K562 (cell line): Measurements from ENCODE around the gene LPCAT3. TPM values are rescaled to one million over a fixed set of nuclear protein-coding genes. Genes with fewer than 3 reads are reported as not detected.
A peak's percentile ranks its signal among the peaks of the same experiment; 100 is the strongest.

ENCODE experiments used
- ATAC-seq: fragments of 200-7000 bp; cut with Tn5 transposase; 3 replicates; pipeline ENCODE4 v1.9.1; 2020; ENCODE audit warnings: moderate library complexity
- BruUV-seq: library from RNA; stranded (reverse); fragments of 400-500 nt; replicated peaks from 2 replicates; lab custom pipeline; 2021; lab: Mats Ljungman, UMichigan
- CTCF ChIA-PET: fragments of 300-600 bp; formaldehyde crosslinking; extraction: SDS; loops from one replicate; lab custom pipeline; 2021; ENCODE audit warnings: low intra/inter-chr PET ratio; lab: Yijun Ruan, JAX
- POLR2A ChIA-PET: fragments of 300-600, 350-650 bp; sonication (Branson Sonifier 250); formaldehyde crosslinking; extraction: SDS; loops from one replicate; lab custom pipeline; 2021; ENCODE audit warnings: antibody characterized with exemption, inconsistent platforms; lab: Yijun Ruan, JAX
- DNase-seq, 4 experiments: peaks; one replicate each; pipeline versions ENCODE4 v3.0.0 to v3.0.0-alpha.2; 2011 to 2018; ENCODE audit warnings: low spot score in 3 of 4, mixed read lengths in 3 of 4; ENCODE audit errors: extremely low read depth in 1 of 4
- FAIRE-seq: peaks from 2 replicates; lab custom pipeline; 2011; peaks lifted over from hg19 to GRCh38; lab: Jason Lieb, UNC
- H2AFZ ChIP-seq: 2 replicates; pipeline ENCODE4 v1.6.0; 2011; ENCODE audit warnings: low read depth, low read length, control low read depth, inconsistent platforms
- H3K27ac ChIP-seq: fragments of 200-600 bp; 3 replicates; pipeline ENCODE4 v1.8.0; 2011; ENCODE audit warnings: low read depth, mild to moderate bottlenecking, control low read depth, inconsistent platforms, low read length, moderate library complexity, mixed read lengths; ENCODE audit errors: extremely low read depth
- H3K27me3 ChIP-seq, 2 experiments: fragments of 300-600 bp in 1 of 2; 2 replicates in 1 of 2; 3 replicates in 1 of 2; pipeline versions ENCODE4 v1.6.0 to v1.8.0; 2011; ENCODE audit warnings: inconsistent platforms in 2 of 2, low read length in 2 of 2, mild to moderate bottlenecking in 1 of 2, mixed read lengths in 1 of 2, moderate library complexity in 1 of 2; ENCODE audit not compliant: control insufficient read depth in 2 of 2, insufficient read depth in 2 of 2
- H3K36me3 ChIP-seq: fragments of 300-600 bp; 3 replicates; pipeline ENCODE4 v1.8.0; 2011; ENCODE audit warnings: mild to moderate bottlenecking, low read length, inconsistent platforms; ENCODE audit not compliant: control insufficient read depth, insufficient read depth
- H3K4me1 ChIP-seq, 2 experiments: fragments of 200-600 bp in 1 of 2; replicated peaks in 1 of 2; 2 replicates in 1 of 2; 3 replicates in 1 of 2; pipeline versions ENCODE4 v1.5.1 to v1.8.0; 2011; ENCODE audit warnings: inconsistent platforms in 2 of 2, low read length in 2 of 2, mild to moderate bottlenecking in 1 of 2, mixed read lengths in 1 of 2, moderate library complexity in 1 of 2; ENCODE audit not compliant: control insufficient read depth in 2 of 2, insufficient read depth in 2 of 2
- H3K4me2 ChIP-seq: 2 replicates; pipeline ENCODE4 v1.6.1; 2011; ENCODE audit warnings: low read length, control low read depth, inconsistent platforms, mixed read lengths; ENCODE audit not compliant: insufficient read depth
- H3K4me3 ChIP-seq: fragments of 200-600 bp; sonication (generic), shearing (Covaris generic); 2 replicates; pipeline ENCODE4 v1.5.1; 2016; ENCODE audit warnings: control low read depth, inconsistent platforms
- H3K79me2 ChIP-seq: fragments of 200-600 bp; 3 replicates; pipeline ENCODE4 v1.8.0; 2011; ENCODE audit warnings: low read length, inconsistent platforms; ENCODE audit not compliant: control insufficient read depth, insufficient read depth
- H3K9ac ChIP-seq, 2 experiments: 2 replicates each; pipeline versions ENCODE4 v1.6.0 to v1.6.1; 2011; ENCODE audit warnings: low read depth in 2 of 2, low read length in 2 of 2, control low read depth in 1 of 2, inconsistent platforms in 1 of 2, mild to moderate bottlenecking in 1 of 2, mixed read lengths in 1 of 2; ENCODE audit not compliant: insufficient read depth in 1 of 2
- H3K9me1 ChIP-seq: one replicate; pipeline ENCODE4 v1.6.0; 2011; ENCODE audit warnings: inconsistent platforms, mild to moderate bottlenecking, low read length, moderate library complexity; ENCODE audit not compliant: control insufficient read depth, insufficient read depth
- H3K9me3 ChIP-seq: replicated peaks from 2 replicates; pipeline ENCODE4 v1.5.1; 2011; ENCODE audit warnings: low read depth, low read length, inconsistent platforms; ENCODE audit not compliant: control insufficient read depth, insufficient read depth
- H4K20me1 ChIP-seq: replicated peaks from 2 replicates; pipeline ENCODE4 v1.6.1; 2011; ENCODE audit warnings: low read length, inconsistent platforms, mixed read lengths; ENCODE audit not compliant: control insufficient read depth, insufficient read depth
- BACH1 ChIP-seq: fragments of 200-800 bp; sonication (Bioruptor generic); IDR thresholded peaks from 2 replicates; pipeline ENCODE4 v1.6.1; 2016; ENCODE audit warnings: missing genetic modification characterization, missing compliant biosample characterization
- FOS ChIP-seq: IDR thresholded peaks from 3 replicates; pipeline ENCODE4 v1.6.1; 2011; ENCODE audit not compliant: insufficient read length; ENCODE audit errors: extremely low read depth
- FOXJ2 ChIP-seq: fragments of 200-800 bp; sonication (Bioruptor generic); IDR thresholded peaks from 2 replicates; pipeline ENCODE4 v1.6.1; 2016; ENCODE audit warnings: missing genetic modification characterization, missing compliant biosample characterization
- FOXK2 ChIP-seq, 2 experiments: fragments of 450-650 bp; IDR thresholded peaks in 1 of 2; conservative IDR thresholded peaks in 1 of 2; 2 replicates each; pipeline ENCODE4 v1.6.1; 2016; ENCODE audit warnings: low read depth in 2 of 2, mild to moderate bottlenecking in 1 of 2
- GATAD2B ChIP-seq: fragments of 450-650 bp; IDR thresholded peaks from 2 replicates; pipeline ENCODE4 v1.6.1; 2017; ENCODE audit warnings: mild to moderate bottlenecking, borderline replicate concordance
- KDM1A ChIP-seq, 2 experiments: fragments of 450-650 bp; IDR thresholded peaks; 2 replicates each; pipeline ENCODE4 v1.6.1; 2016; ENCODE audit warnings: mild to moderate bottlenecking in 2 of 2
- NFYB ChIP-seq: IDR thresholded peaks from 2 replicates; pipeline ENCODE4 v1.6.1; 2011; ENCODE audit warnings: mild to moderate bottlenecking, moderate library complexity; ENCODE audit not compliant: insufficient read length; ENCODE audit errors: extremely low read depth
- PPARD ChIP-seq: fragments of 250-450 bp; sonication (Bioruptor Pico); IDR thresholded peaks from 2 replicates; pipeline ENCODE4 v1.8.0; 2022; ENCODE audit warnings: inconsistent platforms, mild to moderate bottlenecking, moderate library complexity
- RCOR1 ChIP-seq, 2 experiments: IDR thresholded peaks; 2 replicates each; pipeline ENCODE4 v1.6.1; 2012; ENCODE audit warnings: low read depth in 2 of 2, low read length in 2 of 2, borderline replicate concordance in 1 of 2, improper control_type of control experiment in 1 of 2
- ZNF589 ChIP-seq: fragments of 200-800 bp; sonication (Bioruptor generic); IDR thresholded peaks from 2 replicates; pipeline ENCODE4 v1.6.1; 2016; ENCODE audit warnings: low read depth, missing genetic modification characterization, missing compliant biosample characterization
- ZNF76 ChIP-seq: fragments of 250-450 bp; sonication (Bioruptor Pico); IDR thresholded peaks from 2 replicates; pipeline ENCODE4 v1.4.0; 2020; ENCODE audit warnings: mild to moderate bottlenecking, moderate library complexity, borderline replicate concordance
- WGBS: fragments of 100-300 bp; shearing (Covaris generic); methylation state at CpG from one replicate; pipeline ENCODE4 v1.1.6; 2016; ENCODE audit warnings: low coverage, mixed read lengths; ENCODE audit not compliant: insufficient coverage; ENCODE audit errors: missing lambda C conversion rate; 5-methylcytosine and 5-hydroxymethylcytosine counted together
- in situ Hi-C: fragments of 300-500 bp; cut with MboI; formaldehyde crosslinking; loops from 4 replicates; pipeline ENCODE4 v1.15.0; 2018; ENCODE audit warnings: inconsistent platforms, mixed read lengths
- intact Hi-C: fragments of 100-400 bp; cut with micrococcal nuclease; formaldehyde crosslinking; loops from 2 replicates; pipeline ENCODE4 v1.14.2; 2022
- polyA plus RNA-seq, 8 experiments: library from polyadenylated mRNA; depleted of rRNA in 4 of 8; stranded (reverse) in 5 of 8; unstranded in 3 of 8; fragments of >200 nt; fragmentation: Nextera tagmentation in 2 of 8; fragmentation: Illumina TruSeq in 1 of 8; extraction: Ambion mirVana in 2 of 8; extraction: Trizol in 1 of 8; gene quantifications; 2 replicates each; pipeline versions ENCODE4 v1.2.1 to v1.2.3, GENCODE V29; 2011 to 2014; ENCODE audit warnings: inconsistent platforms in 1 of 8, missing spikeins in 1 of 8
- total RNA-seq, 7 experiments: library from RNA; depleted of rRNA in 6 of 7; stranded (reverse); fragments of >200 nt in 6 of 7; fragmentation: Illumina TruSeq in 2 of 7; extraction: Trizol in 2 of 7; gene quantifications; 2 replicates each; pipeline versions ENCODE4 v1.2.1 to v1.2.3, GENCODE V29; 2011 to 2021; ENCODE audit warnings: low replicate concordance in 1 of 7
- TF ChIP-seq, protein P1 (sequence below), 2 experiments: IDR thresholded peaks in 1 of 2; conservative IDR thresholded peaks in 1 of 2; 2 replicates each; pipeline ENCODE4 v1.6.1; 2016; ENCODE audit warnings: low read depth in 2 of 2, mild to moderate bottlenecking in 1 of 2, missing compliant biosample characterization in 1 of 2, missing genetic modification characterization in 1 of 2, moderate library complexity in 1 of 2
- TF ChIP-seq, protein P2 (sequence below), 2 experiments: fragments of 450-650 bp in 1 of 2; sonication (generic) in 1 of 2; formaldehyde crosslinking in 1 of 2; IDR thresholded peaks in 1 of 2; conservative IDR thresholded peaks in 1 of 2; 2 replicates each; pipeline versions ENCODE4 v1.6.1 to v1.8.1; 2016 to 2023; ENCODE audit warnings: mild to moderate bottlenecking in 2 of 2, moderate library complexity in 2 of 2, inconsistent platforms in 1 of 2, missing genetic modification reagents in 1 of 2
- TF ChIP-seq, protein P3 (sequence below): fragments of 200-800 bp; sonication (Bioruptor generic); IDR thresholded peaks from 2 replicates; pipeline ENCODE4 v1.6.1; 2017; ENCODE audit warnings: missing genetic modification characterization, missing compliant biosample characterization

The LPCAT3 gene
- total and polyA plus RNA-seq, 9 of the 15 experiments (the other 6 are each of a cell fraction or from before 2014, with no cell fraction given) = 4.9 to 52.5 (median 25.3) TPM

DNA sequence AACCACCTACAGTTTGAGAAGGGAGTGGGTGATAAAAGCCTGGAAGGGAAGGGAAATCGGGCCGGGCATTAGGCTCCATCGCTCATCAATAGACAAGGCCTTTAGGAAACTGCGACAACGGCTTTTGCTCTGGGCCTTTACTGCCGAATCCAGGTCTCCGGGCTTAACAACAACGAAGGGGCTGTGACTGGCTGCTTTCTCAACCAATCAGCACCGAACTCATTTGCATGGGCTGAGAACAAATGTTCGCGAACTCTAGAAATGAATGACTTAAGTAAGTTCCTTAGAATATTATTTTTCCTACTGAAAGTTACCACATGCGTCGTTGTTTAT lies 74.9 kb downstream of the LPCAT3 start:
- in situ Hi-C loops = loop anchor here (5.0 kb wide), 1 partner anchor 76 kb away; the partner anchor contains the start of gene TPI1
- FAIRE-seq = peak; percentile 98
- CTCF ChIA-PET = interaction anchor here (1.8 to 2.3 kb wide), 2 partner anchors 18 to 100 kb away, joined by 13 to 14 read pairs; no protein-coding TSS in a partner anchor
- TF ChIP-seq FOXK2 (conservative IDR thresholded peaks at IDR 0.05 in 1 of 2, IDR thresholded peaks at IDR 0.05 in 1 of 2; ENCODE audit: low read depth in 2 of 2) = peak in 1 of 2 experiments; percentile 10; a peak in 1 of 4 replicates
- 0 out of 2 replicates have a peak, but pooled peaks have one; percentile 25 for TF ChIP-seq ZNF589 (CRISPR knock-in tag)
- TF ChIP-seq, protein P1, sequence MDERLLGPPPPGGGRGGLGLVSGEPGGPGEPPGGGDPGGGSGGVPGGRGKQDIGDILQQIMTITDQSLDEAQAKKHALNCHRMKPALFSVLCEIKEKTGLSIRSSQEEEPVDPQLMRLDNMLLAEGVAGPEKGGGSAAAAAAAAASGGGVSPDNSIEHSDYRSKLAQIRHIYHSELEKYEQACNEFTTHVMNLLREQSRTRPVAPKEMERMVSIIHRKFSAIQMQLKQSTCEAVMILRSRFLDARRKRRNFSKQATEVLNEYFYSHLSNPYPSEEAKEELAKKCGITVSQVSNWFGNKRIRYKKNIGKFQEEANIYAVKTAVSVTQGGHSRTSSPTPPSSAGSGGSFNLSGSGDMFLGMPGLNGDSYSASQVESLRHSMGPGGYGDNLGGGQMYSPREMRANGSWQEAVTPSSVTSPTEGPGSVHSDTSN (CRISPR knock-in tag; IDR thresholded peaks at IDR 0.05; ENCODE audit: low read depth) = 0 out of 2 replicates have a peak, but pooled peaks have one; percentile 21
- TF ChIP-seq, protein P1 (tag; conservative IDR thresholded peaks at IDR 0.05; ENCODE audit: low read depth) = peak; percentile 83
- TF ChIP-seq, protein P2, sequence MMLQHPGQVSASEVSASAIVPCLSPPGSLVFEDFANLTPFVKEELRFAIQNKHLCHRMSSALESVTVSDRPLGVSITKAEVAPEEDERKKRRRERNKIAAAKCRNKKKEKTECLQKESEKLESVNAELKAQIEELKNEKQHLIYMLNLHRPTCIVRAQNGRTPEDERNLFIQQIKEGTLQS (IDR thresholded peaks at IDR 0.05) = no peak
- TF ChIP-seq, protein P2 (CRISPR knock-in tag; conservative IDR thresholded peaks at IDR 0.05) = no peak
- TF ChIP-seq NFYB = peak; percentile 56
- no peak for TF ChIP-seq PPARD
- 0 out of 2 replicates have a peak, but pooled peaks have one; percentile 64 for TF ChIP-seq FOXJ2 (tag)
- peak; percentile 31; the same call in 1 of the 2 replicates for TF ChIP-seq GATAD2B
- peak; percentile 38 for TF ChIP-seq FOS
- TF ChIP-seq BACH1 = peak; percentile 48; the same call in 1 of the 2 replicates
- TF ChIP-seq KDM1A (IDR thresholded peaks at IDR 0.05) = 0 out of 4 replicates have a peak, but pooled peaks of 1 of the 2 experiments have one; percentile 12
- TF ChIP-seq, protein P3, sequence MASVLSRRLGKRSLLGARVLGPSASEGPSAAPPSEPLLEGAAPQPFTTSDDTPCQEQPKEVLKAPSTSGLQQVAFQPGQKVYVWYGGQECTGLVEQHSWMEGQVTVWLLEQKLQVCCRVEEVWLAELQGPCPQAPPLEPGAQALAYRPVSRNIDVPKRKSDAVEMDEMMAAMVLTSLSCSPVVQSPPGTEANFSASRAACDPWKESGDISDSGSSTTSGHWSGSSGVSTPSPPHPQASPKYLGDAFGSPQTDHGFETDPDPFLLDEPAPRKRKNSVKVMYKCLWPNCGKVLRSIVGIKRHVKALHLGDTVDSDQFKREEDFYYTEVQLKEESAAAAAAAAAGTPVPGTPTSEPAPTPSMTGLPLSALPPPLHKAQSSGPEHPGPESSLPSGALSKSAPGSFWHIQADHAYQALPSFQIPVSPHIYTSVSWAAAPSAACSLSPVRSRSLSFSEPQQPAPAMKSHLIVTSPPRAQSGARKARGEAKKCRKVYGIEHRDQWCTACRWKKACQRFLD = peak; percentile 63; the same call in 1 of the 2 replicates
- peak; percentile 42 to 57; a peak in 2 of 4 replicates for TF ChIP-seq RCOR1 (IDR thresholded peaks at IDR 0.05; ENCODE audit: borderline replicate concordance in 1 of 2, low read depth in 2 of 2, low read length in 2 of 2)
- no peak for TF ChIP-seq ZNF76 (CRISPR knock-in tag)

More for the DNA sequence above, 74.9 kb downstream of the LPCAT3 start:
- Histone ChIP-seq H3K4me3 (peak overlapping the region; percentile 49; the same call in 1 of the 2 replicates), H3K36me3 (peaks cover 36% of the 10 kb centered on the region; the same call in 2 of the 3 replicates), H3K4me2 (peak overlapping the region; percentile 94), H3K79me2 (peaks cover 13% of the 10 kb centered on the region), H3K9me3 (no peaks in the 10 kb centered on the region), H3K4me1 (peaks cover 18 to 53% of the 10 kb centered on the region in 2 experiments), H3K27ac (peak overlapping the region; percentile 96), H2AFZ (peak overlapping the region; percentile 58; the same call in 1 of the 2 replicates), H3K9me1 (no peaks in the 10 kb centered on the region), H4K20me1 (no peaks in the 10 kb centered on the region), H3K27me3 (no peaks in the 10 kb centered on the region), H3K9ac (peak overlapping the region; percentile 86 to 90; a peak in 3 of 4 replicates)
- ATAC-seq = peak; percentile 73
- WGBS = under 1% methylated on average over 13 of the region's 13 CpGs
- intact Hi-C loops = loop anchor here (5.0 kb wide), 1 partner anchor 76 kb away; the partner anchor contains the start of gene TPI1
- DNase-seq = peak; percentile 69 to 90 (median 78)
- no TSS peak for BruUV-seq
- POLR2A ChIA-PET = interaction anchor here (0.6 to 6.3 kb wide), 28 partner anchors 11 to 473 kb away, joined by 3 to 98 read pairs (median 6); partner anchors contain the start of genes ATN1, C1RL, SPSB2 and TPI1
